ENCODE measurements around the gene TBC1D4.

GRCh38 chr13:75467040-75467728 lies 14.8 kb downstream of the TBC1D4 start:
- no peak for TF ChIP-seq POLR2A (IDR thresholded peaks at IDR 0.05; ENCODE audit: low read length)
- no peak for TF ChIP-seq GATA1 (IDR thresholded peaks at IDR 0.05; ENCODE audit: low read depth, low read length)

Data from erythroblast (primary cell).